HG03354 (cell line): ENCODE measurements around the gene KRT86.
"Not testable (repeated sequence)": the region's sequence is repeated elsewhere in the genome, so short reads cannot be mapped to it uniquely, and the experiment has no call there.

Experiments used
- ATAC-seq: cut with Tn5 transposase; IDR thresholded peaks from one replicate; pipeline ENCODE4 v1.9.1; 2021; ENCODE audit warnings: mild to moderate bottlenecking; ENCODE audit not compliant: unreplicated experiment, poor library complexity, severe bottlenecking

KRT86 gene

DNA sequence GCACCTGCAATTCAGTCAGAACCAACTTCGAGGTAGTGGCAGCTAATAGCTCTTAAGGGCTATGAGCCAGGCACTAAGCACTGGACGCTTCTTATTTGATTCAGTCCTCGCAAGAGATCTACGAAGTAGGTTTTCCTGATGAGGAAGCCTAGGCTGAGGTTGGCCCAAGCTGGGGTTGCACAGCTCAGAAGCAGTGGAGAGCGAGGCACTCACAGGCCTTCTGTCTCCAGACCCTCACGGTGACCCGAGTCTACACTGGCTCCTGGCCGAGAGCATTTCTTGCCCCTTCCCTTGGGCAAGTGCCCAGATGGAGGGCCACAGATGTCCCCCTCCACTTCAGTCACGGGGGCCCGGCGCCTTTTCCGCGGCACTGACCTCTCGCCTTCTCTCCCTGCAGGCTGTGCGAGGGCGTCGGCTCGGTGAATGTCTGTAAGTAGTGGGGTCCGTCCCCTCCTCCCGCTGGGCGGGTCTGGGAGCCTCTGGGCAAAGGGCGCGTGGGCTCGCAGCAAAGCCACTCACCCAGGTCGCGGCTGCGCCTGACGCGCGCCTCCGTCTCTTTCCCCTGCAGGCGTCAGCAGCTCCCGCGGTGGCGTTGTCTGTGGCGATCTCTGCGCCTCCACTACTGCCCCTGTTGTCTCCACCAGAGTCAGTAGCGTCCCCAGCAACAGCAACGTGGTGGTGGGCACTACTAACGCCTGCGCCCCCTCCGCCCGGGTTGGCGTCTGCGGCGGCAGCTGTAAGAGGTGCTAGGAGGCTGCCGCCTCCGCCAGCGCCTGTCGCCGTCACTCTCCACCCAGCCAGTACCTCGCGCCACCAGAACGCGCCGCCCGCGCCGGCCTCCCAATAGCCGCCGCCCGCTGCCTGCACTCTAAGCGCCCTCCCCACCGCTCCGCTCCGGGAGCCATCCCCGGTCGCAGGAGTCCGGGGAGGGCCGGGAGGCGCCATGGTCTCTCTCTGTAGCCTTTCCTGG, 33.7 kb downstream of the KRT86 start:
- ATAC-seq: no peak

DNA sequence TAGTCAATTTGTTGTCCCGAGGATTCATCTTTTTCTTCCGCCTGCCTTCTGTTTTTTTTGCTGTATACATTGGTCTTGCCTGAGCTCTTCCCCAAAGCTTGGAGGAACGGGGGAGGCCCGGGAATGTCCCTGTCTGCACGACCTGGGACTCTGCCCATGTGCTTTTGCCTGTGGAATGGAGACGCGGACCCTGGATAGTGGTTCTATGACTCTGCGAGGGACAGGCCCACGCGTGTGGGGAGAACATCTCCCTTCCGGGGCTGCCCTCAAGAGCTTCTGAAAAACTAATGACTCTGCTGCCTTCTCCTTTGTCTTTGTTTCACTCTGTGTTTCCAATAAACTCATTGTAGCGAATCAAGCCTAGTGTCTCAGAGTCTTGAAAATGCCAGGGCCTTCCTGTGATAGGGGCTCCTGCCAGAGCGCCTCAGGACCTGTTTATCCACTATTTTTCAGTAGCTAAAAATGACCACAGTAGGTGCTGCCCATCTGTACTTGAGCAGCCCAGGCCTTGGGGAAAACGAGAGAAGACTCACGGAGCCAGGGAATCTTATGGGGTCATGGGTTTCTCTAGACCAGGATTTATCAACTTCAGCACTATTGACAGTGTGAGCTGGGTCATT, 34.5 kb downstream of the KRT86 start:
- no peak for ATAC-seq

DNA sequence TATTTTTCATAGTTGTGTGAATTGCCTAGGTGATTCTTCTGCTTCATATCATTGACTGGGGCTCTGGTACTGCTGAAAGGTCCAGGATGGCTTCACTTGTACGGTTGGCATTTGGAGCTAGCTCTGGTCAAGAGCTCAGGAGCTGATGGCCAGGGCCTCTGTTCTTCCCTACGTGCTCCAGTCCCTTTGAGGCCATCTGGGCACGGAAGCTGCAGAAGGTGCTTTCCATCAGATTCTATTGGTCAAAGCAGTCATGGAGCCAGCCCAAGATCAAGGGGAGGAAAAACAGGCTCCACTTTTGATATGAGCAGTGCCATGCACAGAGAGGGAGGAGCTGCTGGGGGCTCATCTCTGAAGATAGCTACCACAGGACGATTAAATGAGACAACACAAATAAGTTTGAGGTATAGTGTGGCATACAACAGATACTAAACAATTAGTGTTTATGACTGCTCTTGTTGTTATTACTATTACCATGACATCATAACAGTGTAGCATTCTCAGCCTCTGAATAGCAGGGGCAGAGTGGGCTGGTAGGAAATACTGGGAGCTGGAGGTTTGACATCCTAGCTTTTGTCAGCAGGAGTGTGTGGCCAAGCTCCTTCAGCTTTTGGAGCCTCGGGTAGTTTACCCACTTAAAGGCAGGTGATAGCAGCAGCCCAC, 36.3 kb downstream of the KRT86 start:
- no peak for ATAC-seq

DNA sequence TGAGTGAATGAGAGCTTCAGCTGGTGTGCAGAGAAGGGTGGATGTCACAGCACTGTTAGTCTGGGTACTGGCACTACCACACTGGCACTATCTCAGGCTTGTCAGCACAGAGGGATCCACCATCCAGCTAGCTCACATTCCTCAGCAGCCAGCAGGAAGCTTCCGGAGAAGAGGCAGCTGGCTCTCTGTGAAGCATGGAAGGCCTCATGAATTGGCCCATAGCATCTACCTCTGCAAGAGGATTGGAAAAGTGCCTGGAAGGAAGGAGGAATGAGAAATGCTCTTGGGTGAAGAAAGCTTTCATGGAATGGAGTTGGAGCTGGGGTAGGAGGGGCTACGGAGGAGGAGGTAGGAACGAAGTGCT, 36.8 kb downstream of the KRT86 start:
- no peak for ATAC-seq

DNA sequence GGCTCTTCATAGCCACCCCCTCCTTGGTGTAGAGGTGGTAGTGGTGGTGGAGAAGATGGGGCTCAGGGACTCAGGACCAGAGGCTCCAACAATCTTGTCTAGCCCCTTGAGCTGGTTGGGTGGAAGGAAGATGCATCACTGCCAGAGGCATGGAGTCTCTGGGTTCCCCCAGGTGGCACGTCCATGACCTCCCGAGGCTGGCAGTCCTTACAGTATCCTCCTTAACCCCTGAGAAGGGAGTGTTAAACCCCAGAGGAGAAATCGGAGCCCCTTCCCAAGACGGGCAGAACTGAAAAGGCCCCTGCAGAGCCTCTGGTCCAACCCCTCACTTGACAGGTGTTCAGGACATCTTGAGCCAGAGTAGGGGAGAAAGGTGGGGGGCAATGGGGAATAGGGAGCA, 37.6 kb downstream of the KRT86 start:
- no peak for ATAC-seq

DNA sequence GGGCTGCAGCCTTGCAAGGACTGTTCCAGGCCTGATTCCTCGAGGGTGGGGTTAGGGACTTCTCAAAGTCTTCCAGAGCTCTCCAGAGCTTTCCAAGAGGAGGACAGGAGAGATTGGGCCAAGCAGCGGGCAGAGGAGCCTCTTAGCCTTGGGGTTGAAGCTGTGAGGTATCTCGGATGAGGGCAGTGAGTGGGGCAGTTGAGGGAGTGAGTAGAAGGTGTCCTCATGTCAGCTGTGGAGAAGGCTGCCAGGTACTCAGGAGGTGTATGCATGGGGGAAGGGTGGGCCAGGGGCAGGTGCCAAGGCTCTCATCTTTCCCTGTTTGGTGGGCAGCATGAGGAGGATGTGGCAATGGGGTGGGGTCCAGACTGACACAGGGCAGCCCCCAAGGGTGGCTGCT, 39.0 kb downstream of the KRT86 start:
- ATAC-seq: no peak

DNA sequence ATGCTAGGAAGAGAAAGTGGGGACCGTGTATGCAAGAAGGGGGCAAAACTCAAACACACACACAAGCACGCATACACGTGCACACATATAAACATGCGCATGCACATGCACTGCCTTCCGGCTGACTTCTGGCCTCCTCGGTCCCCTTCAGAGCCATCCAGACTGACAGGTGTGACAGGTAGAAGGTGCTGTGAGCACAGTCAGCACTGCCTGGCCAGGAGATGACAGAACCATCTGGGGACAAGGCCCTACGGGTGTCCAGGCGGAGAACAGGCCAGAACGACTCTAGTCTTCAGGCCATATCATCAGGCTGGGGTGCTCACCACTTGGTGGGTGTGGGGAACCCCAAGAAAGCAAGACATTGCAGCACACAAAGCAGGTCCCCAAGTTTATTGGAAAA, 39.5 kb downstream of the KRT86 start:
- no peak for ATAC-seq

DNA sequence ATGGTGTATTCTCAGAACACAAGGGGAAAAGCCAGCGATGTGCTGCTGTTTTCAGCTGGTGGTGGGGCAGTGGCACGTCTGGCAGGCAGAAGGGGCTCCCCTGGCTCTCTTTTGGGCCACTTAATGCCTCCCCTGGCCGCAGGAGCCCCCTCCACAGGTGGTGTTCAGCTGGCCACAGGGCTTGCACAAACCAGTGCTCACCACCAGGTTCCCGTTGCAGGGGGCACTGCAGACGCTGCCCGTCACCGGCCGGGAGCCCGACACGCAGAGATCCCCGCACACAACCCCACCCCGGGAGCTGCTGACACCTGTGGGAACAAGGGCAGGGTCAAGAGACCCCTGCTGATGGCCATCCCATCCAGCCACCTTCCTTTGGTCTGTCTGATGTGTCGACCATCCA, 40.1 kb downstream of the KRT86 start:
- ATAC-seq: no peak

DNA sequence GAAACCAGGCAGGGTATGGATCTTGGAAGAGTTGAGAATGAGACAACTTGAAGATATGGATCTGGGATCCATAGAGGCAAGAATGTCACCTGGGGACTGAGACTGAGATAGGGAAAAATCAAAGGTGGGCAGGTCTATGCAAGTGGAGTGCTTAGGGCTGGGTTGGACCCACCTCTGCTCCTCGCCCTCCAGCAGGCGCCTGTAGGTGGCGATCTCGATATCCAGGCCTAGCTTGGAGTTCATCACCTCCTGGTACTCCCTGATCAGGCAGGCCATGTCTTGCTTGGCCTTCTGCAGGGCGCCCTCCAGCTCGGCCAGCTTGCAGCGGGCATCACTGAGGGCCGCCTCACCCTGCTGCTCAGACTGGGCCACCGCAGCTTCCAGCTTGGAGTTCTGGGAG, 41.3 kb downstream of the KRT86 start:
- not testable (repeated sequence) for ATAC-seq

DNA sequence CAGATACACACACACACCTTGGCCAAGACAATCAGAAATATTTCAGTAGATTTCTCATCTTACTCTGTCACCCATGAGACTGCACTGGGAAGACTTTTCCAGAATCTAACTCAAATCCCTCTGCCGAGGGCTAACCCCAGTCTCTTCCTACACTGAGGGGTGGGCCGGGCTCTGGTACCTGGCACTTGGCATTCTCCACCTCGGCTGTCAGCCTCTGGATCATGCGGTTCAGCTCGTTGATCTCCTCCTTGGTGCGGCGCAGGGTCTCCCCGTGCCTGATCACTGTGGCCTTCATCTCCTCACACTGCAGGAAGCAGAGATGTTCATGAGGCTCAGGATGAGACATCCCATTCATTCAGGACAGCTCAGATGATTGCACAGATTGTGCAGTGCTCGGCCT, 41.8 kb downstream of the KRT86 start:
- no peak for ATAC-seq

DNA sequence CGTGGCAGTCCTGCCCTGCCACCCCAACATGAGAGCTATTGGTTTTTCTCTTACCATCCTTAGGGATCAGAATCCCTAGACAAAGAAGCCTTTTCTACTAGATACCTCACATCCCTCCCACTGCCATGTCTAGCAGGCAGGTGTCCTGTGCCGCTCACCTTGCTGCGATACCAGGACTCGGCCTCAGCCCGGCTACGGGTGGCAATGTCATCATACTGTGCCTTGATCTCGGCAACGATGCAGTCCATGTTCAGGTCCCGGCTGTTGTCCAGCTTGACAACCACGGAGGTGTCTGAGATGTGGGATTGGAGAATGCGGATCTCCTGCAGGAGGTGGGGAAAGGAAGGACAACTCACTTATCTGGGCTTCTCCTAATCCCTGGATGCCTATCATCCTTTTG, 42.3 kb downstream of the KRT86 start:
- no peak for ATAC-seq

DNA sequence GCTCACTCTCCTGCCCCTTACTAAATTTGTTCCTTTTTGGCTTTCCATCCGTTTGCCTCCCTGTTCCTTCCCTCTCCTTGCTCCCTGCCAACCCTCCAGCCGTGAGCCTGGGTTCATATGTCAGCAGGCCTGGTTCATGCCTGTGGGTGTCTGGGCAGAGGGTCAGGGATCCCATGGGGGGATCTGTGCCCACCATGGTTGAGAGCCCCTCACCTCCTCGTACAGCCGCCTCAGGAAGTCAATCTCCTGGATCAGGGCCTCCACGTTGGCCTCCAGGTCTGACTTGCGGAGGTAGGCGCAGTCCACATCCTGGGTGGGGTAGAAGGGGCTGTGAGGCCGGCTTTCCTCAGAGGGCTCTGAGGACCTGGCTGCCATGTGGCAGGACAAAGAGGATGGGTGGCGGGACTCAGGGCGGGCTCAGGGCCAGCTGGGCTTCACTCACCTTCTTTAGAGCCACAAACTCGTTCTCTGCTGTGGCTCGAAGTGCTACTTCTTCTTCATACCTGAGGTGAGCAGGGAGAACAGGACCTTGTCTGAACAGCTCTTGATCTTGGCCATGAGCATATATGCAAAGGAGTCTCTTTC, 43.1 kb downstream of the KRT86 start:
- no peak for ATAC-seq

DNA sequence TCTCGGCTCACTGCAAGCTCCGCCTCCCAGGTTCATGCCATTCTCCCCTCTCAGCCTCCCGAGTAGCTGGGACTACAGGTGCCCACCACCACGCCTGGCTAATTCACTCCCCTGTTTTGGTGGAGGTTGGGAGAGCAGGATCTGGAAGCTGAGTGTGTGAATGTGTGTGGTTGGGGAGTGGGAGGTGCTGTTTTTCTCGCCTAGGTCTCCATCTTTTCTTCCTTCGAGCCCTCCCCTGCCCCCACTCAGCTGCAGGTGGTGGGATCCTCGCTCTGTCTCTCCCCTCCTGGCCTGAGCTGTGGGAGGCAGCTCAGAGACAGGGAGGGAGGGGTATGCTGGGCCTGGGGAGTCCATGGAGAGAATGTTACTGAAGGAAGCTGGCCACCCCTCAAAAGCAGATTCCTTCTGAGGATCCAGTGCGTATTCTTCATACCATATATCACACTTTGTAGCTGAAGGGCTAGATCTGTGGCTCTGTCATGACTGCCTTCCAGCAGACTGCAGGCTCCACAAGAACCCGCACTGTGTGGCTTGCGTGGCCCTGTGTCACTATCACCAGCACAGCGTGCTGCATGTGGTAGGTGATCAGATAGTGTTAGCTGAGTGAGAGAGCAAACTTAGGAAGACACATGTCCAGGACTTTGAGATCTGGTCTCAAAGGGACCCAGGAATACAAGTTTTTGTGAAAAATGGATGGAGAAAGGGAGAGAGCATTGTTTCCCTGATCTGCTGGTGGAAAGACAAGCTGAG, 44.0 kb downstream of the KRT86 start:
- ATAC-seq: no peak

DNA sequence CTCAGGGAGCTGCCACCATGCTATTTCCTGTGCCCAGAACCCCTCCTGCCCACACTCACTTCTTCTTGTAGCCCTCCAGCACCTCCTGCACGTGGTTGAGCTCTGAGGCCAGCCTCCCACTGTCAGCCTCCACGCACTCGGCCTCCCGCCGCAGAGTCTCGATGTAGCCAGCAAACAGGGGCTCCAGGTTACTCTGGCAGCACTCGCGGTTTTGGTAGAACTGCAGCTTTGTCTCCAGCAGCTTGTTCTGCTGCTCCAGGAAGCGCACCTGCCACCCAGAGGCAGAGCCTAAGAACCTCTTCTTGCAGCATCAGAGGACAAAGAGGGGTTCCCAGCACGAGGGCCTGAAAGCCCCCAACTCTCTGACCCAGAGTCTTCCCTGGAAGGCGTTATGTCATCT, 44.7 kb downstream of the KRT86 start:
- ATAC-seq: no peak

DNA sequence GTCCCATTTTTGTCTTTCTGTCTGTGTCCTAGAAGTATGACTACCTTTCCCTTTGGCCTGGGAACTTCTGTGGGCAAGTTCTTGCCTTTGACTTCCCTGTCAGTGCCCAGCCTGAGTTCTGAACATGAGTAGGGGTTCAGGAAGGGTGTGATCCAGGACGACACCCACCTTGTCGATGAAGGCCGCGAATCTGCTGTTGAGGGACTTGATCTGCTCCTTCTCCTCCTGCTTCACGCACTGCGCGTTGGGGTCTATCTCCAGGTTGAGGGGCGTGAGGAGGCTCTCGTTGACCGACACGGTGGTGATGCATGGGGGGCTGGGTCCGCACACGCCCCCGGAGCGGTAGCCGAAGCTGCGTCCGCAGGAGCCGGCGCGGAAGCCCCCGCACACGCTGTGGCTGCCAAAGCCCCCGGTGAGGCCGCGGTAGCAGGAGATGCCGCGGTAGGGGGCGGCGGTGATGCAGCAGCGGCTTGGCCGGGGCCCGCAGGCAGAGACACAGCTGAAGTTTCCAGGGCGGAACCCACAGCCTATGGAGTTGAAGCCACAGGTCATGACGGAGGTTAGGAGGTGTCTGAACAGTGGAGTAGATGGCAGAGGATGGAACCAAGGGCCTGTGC, 46.4 kb downstream of the KRT86 start, which contains the start of gene KRT83:
Gene KRT83, minus strand, starts transcription at position 615 of the 617 bp plus-strand sequence. Its CDS starts 63 bp downstream, at position 552.
- ATAC-seq: no peak

DNA sequence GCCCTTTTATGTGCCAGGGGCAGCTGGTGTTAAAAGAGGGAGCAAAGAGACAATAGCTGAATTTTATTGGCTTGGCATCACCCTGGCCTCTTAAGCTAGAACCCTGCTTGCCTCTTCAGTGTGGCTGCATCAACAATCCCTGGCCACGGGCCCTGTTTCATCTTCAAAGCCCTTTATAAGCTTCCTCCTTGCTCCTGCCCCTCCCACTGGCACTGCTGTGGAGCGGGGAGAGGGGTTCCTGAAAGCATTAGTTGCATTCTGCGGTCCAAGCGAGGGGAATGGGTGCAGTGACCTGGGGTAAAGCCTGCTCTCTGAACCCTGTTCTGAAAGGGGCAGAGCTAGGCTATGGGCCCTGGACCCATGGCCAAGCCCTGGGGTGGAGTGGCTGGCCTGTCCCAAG, 47.0 kb downstream of the KRT86 start:
- ATAC-seq: no peak

DNA sequence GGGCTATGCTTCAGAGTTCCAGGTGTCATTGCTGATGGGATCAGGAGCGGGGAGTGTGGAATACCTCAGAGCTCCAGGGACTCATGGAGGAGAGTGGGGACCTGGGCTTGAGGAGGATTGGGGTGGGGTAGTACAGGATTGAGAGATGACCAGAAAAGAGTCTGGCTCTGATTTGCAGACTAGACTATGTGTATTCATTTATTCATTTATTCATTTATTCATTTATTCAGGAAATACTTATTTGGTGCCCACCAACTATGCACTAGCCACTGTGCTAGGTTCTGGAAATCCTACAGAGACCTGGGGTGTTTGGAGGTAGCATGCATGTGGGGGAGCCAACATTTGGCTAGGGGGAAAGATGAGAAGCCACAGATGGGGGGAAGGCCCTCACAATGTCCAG, 47.6 kb downstream of the KRT86 start:
- no peak for ATAC-seq

DNA sequence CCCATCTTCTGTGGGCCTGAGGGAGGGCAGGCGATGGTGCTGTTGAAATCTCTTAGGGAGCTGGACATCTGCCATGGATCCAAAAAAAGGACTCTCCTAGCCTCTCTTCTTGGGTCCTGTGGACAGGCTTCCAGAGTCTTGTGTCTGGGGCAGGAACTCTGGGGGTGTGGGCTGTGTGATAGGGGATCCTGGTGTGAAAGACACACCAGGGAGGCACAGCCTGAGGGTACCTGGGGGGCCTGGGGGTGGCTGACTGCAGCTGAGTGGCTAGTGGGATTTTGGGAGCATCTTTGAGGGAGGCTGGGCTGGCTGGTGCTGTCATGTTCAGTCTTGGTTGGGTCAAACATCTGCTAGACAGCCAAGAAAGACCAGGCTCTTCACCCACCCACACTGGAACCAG, 48.6 kb downstream of the KRT86 start:
- no peak for ATAC-seq

DNA sequence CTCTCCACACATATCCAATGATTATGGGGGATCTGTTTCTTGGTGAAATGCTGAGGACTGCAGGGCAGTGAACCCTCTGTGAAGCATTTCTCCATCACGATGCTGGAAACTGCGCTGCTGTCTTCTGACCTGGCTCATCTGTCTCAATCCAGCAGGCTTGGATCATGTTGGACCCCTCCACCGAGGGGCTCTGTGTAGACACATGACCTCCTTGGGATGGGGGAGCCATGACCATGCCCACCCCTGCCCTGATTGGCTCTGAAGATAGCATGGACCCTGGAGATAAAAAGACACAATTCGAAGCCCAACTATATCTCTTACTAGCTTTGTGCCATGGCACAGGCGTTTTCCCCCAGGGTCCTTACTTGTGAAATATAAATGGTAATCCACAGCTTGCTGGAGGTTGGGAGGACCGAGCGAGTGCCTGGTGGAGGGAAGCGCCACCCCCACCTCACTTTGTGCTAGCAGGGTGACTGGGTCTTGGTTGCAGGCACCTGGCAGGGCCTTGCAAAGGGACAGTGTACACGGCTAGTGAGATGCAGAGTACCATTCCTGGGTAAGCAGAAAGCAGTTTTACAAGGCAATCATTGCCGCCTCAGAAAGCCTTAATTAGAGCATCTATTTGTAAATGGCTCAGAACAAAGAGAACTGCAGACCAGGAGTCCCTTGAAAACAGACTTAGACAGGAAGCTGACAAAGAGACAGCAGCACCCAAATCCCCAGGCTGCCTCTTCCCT, 49.1 kb downstream of the KRT86 start:
- no peak for ATAC-seq
